HEK293 (cell line): ENCODE data around the gene CEP104.

Source experiments
- CTCF ChIP-seq: fragments of 450-650 bp; formaldehyde crosslinking; IDR thresholded peaks from 2 replicates; pipeline ENCODE4 v1.5.1; 2016; ENCODE audit warnings: missing biosample characterization, missing genetic modification characterization
- TRIM28 ChIP-seq: IDR thresholded peaks from 2 replicates; pipeline ENCODE4 v1.6.1; 2011; ENCODE audit warnings: low read length, control low read depth, borderline replicate concordance
- ZNF530 ChIP-seq: fragments of 450-650 bp; formaldehyde crosslinking; IDR thresholded peaks from 2 replicates; pipeline ENCODE4 v1.5.1; 2016; ENCODE audit warnings: low read depth, missing biosample characterization, missing genetic modification characterization
- ZNF660 ChIP-seq: fragments of 450-650 bp; IDR thresholded peaks from 2 replicates; pipeline ENCODE4 v1.5.1; 2018; ENCODE audit warnings: missing biosample characterization, mild to moderate bottlenecking, missing genetic modification characterization
- ZSCAN18 ChIP-seq: fragments of 450-650 bp; formaldehyde crosslinking; IDR thresholded peaks from 2 replicates; pipeline ENCODE4 v1.5.1; 2016; ENCODE audit warnings: missing biosample characterization, missing genetic modification characterization

GRCh38 chr1:3900969-3901529 is 44.0 kb upstream of the CEP104 start:
- TF ChIP-seq ZSCAN18 (tag by site-specific recombination) (peak; percentile 36; the same call in 1 of the 2 replicates), CTCF (tag by site-specific recombination) (peak; percentile 45; the same call in 1 of the 2 replicates), TRIM28 (no peak), ZNF530 (tag by site-specific recombination) (no peak), ZNF660 (no peak)
